Natural killer cell (primary cell): Measurements from ENCODE around the gene HIRIP3. TPM values are rescaled to one million over a fixed set of nuclear protein-coding genes. Genes with fewer than 3 reads are reported as not detected.
"Not testable (repeated sequence)": the region's sequence is repeated elsewhere in the genome, so short reads cannot be mapped to it uniquely, and the experiment has no call there.

ENCODE experiments used
- ATAC-seq, 3 donors: fragments of 150-1000 bp in 2 of 3; fragments of 200-7000 bp in 1 of 3; cut with Tn5 transposase; 1 replicate in 1 of 3; 2 replicates in 2 of 3; pipeline ENCODE4 v1.10.0; 2021; ENCODE audit warnings: mild to moderate bottlenecking in 2 of 3, moderate library complexity in 2 of 3
- DNase-seq, 2 donors: peaks; one replicate each; pipeline versions ENCODE4 v3.0.0 to v3.0.0-alpha.2; 2013 to 2021; ENCODE audit warnings: mixed read lengths in 1 of 2
- H3K27ac ChIP-seq: one replicate; pipeline ENCODE4 v1.5.1; 2013; ENCODE audit warnings: mild to moderate bottlenecking, low read length
- H3K27me3 ChIP-seq: one replicate; pipeline ENCODE4 v1.6.1; 2013; ENCODE audit warnings: low read length; ENCODE audit not compliant: control insufficient read depth, insufficient read depth
- H3K36me3 ChIP-seq: one replicate; pipeline ENCODE4 v1.6.1; 2013; ENCODE audit warnings: low read length; ENCODE audit not compliant: control insufficient read depth, insufficient read depth
- H3K4me1 ChIP-seq: one replicate; pipeline ENCODE4 v1.6.1; 2013; ENCODE audit warnings: low read length; ENCODE audit not compliant: control insufficient read depth, insufficient read depth
- H3K4me3 ChIP-seq: one replicate; pipeline ENCODE4 v1.5.1; 2013; ENCODE audit warnings: low read length
- H3K9me3 ChIP-seq: one replicate; pipeline ENCODE4 v1.6.1; 2013; ENCODE audit warnings: low read length; ENCODE audit not compliant: control insufficient read depth, insufficient read depth
- H3K27ac Mint-ChIP-seq, 2 donors: one replicate each; pipeline ENCODE4 v1.8.0; 2022; ENCODE audit warnings: mild to moderate bottlenecking in 2 of 2, mixed read lengths in 2 of 2, moderate library complexity in 1 of 2
- H3K27me3 Mint-ChIP-seq, 2 donors: one replicate each; pipeline ENCODE4 v1.8.0; 2022; ENCODE audit warnings: low read depth in 2 of 2, mixed read lengths in 2 of 2
- H3K36me3 Mint-ChIP-seq: one replicate; pipeline ENCODE4 v1.8.0; 2022; ENCODE audit warnings: mixed read lengths
- H3K4me1 Mint-ChIP-seq, 2 donors: one replicate each; pipeline ENCODE4 v1.8.0; 2022; ENCODE audit warnings: mixed read lengths in 2 of 2
- H3K4me3 Mint-ChIP-seq: one replicate; pipeline ENCODE4 v1.8.0; 2022; ENCODE audit warnings: mild to moderate bottlenecking, moderate library complexity, mixed read lengths
- H3K9me3 Mint-ChIP-seq, 2 donors: one replicate each; pipeline ENCODE4 v1.8.0; 2022; ENCODE audit warnings: mixed read lengths in 2 of 2
- WGBS: methylation state at CpG from one replicate; pipeline ENCODE4 v1.1.7; 2013; ENCODE audit warnings: missing lambda C conversion rate; ENCODE audit not compliant: insufficient coverage; 5-methylcytosine and 5-hydroxymethylcytosine counted together
- intact Hi-C: fragments of 100-400 bp; cut with micrococcal nuclease; formaldehyde crosslinking; loops from one replicate; pipeline ENCODE4 v1.14.2; 2022
- total RNA-seq, 4 donors: library from RNA; stranded (reverse); fragments of 120-200 nt in 1 of 4; gene quantifications; one replicate each; pipeline versions ENCODE4 v1.2.3 to v1.2.4, GENCODE V29; 2013 to 2022
- TF ChIP-seq, protein P1 (sequence below): fragments of 200-600 bp; IDR thresholded peaks from one replicate; pipeline ENCODE4 v1.8.0; 2022; ENCODE audit warnings: antibody characterized with exemption

HIRIP3 gene, protein sequence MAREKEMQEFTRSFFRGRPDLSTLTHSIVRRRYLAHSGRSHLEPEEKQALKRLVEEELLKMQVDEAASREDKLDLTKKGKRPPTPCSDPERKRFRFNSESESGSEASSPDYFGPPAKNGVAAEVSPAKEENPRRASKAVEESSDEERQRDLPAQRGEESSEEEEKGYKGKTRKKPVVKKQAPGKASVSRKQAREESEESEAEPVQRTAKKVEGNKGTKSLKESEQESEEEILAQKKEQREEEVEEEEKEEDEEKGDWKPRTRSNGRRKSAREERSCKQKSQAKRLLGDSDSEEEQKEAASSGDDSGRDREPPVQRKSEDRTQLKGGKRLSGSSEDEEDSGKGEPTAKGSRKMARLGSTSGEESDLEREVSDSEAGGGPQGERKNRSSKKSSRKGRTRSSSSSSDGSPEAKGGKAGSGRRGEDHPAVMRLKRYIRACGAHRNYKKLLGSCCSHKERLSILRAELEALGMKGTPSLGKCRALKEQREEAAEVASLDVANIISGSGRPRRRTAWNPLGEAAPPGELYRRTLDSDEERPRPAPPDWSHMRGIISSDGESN
- total RNA-seq: 10 to 100 TPM; 11.1 to 13.4 (median 12.7) TPM
- 9.8 TPM for total RNA-seq (2013)

DNA sequence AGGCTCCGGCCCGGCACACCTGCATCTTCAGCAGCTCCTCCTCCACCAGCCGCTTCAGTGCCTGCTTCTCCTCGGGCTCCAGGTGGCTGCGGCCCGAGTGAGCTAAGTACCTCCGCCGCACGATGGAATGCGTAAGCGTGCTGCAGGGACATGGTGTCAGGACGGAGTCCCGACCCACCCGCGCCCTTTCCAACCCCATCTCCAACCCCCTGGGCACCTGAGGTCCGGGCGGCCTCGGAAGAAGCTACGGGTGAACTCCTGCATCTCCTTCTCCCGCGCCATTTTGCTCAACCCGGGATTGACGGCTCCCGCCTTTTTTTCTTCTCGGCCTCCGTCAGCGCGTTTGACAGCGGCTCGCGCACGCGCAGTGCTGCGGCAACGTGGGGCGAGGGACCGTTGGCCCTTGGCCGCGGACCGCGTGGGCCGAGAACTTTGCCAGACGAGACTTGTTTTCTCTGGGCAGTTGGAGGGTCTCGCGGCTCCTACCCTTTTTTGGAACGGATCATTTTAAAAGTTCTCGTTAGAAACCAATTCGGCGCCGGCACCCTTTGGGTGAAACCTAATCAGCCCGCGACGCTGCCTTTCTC lies at the start of gene HIRIP3:
Gene HIRIP3 (minus strand): TSS at position 294 of the 587 bp plus-strand sequence. CDS start 12 bp downstream, at position 282.
- TF ChIP-seq, protein P1, sequence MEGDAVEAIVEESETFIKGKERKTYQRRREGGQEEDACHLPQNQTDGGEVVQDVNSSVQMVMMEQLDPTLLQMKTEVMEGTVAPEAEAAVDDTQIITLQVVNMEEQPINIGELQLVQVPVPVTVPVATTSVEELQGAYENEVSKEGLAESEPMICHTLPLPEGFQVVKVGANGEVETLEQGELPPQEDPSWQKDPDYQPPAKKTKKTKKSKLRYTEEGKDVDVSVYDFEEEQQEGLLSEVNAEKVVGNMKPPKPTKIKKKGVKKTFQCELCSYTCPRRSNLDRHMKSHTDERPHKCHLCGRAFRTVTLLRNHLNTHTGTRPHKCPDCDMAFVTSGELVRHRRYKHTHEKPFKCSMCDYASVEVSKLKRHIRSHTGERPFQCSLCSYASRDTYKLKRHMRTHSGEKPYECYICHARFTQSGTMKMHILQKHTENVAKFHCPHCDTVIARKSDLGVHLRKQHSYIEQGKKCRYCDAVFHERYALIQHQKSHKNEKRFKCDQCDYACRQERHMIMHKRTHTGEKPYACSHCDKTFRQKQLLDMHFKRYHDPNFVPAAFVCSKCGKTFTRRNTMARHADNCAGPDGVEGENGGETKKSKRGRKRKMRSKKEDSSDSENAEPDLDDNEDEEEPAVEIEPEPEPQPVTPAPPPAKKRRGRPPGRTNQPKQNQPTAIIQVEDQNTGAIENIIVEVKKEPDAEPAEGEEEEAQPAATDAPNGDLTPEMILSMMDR: no peak
- peak; percentile 60 to 78 (median 69) for ATAC-seq
- peak within 1 kb of the TSS; percentile 96 for H3K4me3 ChIP-seq
- Mint-ChIP-seq H3K27ac (peak within 1 kb of the TSS; percentile 97 to 98), H3K36me3 (no peaks in the 10 kb centered on the region), H3K27me3 (no peaks in the 10 kb centered on the region), H3K4me1 (peaks cover 13 to 40% of the 10 kb centered on the region in 2 donors), H3K4me3 (peak within 1 kb of the TSS; percentile 99), H3K9me3 (no peaks in the 10 kb centered on the region)
- H3K27ac ChIP-seq: peak within 1 kb of the TSS; percentile 98
- H3K36me3 ChIP-seq: peaks cover 14% of the 10 kb centered on the region
- no peaks in the 10 kb centered on the region for H3K9me3 ChIP-seq
- intact Hi-C loops: no loop called here
- under 1% methylated on average over 53 of the region's 53 CpGs for WGBS
- peaks cover 20% of the 10 kb centered on the region for H3K4me1 ChIP-seq
- DNase-seq: peak; percentile 84 to 92
- no peaks in the 10 kb centered on the region for H3K27me3 ChIP-seq

DNA sequence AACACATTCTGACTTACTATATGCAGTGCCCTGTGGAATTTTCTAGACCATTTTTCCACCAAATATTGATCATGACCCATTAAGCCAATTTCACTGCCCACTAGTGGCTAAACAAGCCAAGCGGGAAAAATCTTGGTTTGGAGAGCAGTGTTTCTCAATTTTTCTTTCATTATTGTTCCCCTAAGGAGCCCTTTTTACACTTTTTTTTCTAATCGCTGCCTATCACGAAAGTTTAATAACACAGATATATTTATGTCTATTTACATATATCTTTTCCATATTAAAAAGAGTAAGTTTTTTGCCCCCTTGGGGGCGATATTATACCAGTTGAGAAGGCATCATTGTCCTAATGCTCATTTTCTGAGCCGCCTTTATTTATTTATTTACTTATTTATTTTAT lies 46.4 kb upstream of the HIRIP3 start:
- Histone ChIP-seq H3K36me3 (no peaks in the 10 kb centered on the region), H3K27me3 (no peaks in the 10 kb centered on the region), H3K4me1 (no peaks in the 10 kb centered on the region), H3K9me3 (no peaks in the 10 kb centered on the region), H3K27ac (no peak overlapping the region), H3K4me3 (no peak overlapping the region)
- Mint-ChIP-seq H3K27ac (no peak overlapping the region), H3K36me3 (no peaks in the 10 kb centered on the region), H3K4me1 (peaks cover 0 to 7% of the 10 kb centered on the region in 2 donors), H3K27me3 (no peaks in the 10 kb centered on the region), H3K4me3 (no peak overlapping the region), H3K9me3 (no peaks in the 10 kb centered on the region)
- TF ChIP-seq, protein P1: peak; percentile 28
- 42% methylated on average over 1 of the region's 5 CpGs for WGBS
- ATAC-seq: no peak
- DNase-seq: peak in 1 of 2 donors; percentile 57
- intact Hi-C loops: no loop called here

DNA sequence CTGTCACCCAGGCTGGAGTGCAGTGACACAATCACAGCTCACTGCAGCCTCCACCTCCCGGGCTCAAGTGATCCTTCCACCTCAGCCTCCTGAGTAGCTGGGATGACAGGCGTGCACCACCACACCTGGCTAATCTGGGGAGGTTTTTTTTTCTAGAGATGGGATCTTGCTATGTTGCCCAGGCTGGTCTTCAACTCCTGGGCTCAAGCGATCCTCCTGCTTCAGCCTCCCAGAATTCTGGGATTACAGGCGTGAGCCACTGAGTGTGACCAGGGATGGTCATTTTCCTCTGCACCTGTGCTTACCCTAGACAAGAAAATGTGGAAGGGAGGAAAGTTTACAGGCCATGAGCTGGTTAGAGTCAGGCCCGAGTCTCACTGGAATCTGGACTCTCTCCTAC lies 45.3 kb upstream of the HIRIP3 start:
- H3K9me3 ChIP-seq, H3K27ac Mint-ChIP-seq, H3K4me3 ChIP-seq, intact Hi-C loops, H3K4me1 ChIP-seq, DNase-seq, H3K4me1 Mint-ChIP-seq, H3K36me3 ChIP-seq, H3K27me3 Mint-ChIP-seq, ATAC-seq, H3K36me3 Mint-ChIP-seq, H3K27ac ChIP-seq, H3K27me3 ChIP-seq, H3K9me3 Mint-ChIP-seq, H3K4me3 Mint-ChIP-seq: not testable (repeated sequence)
- WGBS: 68% methylated on average over 4 of the region's 5 CpGs

DNA sequence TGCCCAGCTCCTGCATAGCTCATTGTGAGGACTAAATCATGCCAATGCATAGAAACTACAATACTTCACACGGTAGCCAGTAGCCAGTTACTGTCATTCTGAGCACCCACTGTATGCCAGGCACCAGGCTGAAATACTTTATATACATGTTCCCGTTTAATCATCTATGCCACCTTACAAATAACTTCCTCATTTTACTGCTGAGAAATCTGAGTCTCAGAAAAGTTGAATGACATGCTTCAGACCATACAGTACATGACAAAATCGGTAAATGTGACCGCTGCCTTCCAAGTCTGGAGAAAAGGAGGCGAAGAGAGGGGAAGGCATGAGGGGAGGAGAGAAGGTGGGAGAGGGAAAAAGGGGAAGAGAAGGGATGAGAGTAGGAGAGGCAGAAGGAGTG lies 44.8 kb upstream of the HIRIP3 start:
- no peak overlapping the region for H3K4me3 Mint-ChIP-seq

More for the DNA sequence above, 44.8 kb upstream of the HIRIP3 start:
- H3K27ac Mint-ChIP-seq: no peak overlapping the region
- Histone ChIP-seq H3K36me3 (no peaks in the 10 kb centered on the region), H3K27ac (no peak overlapping the region), H3K4me1 (no peaks in the 10 kb centered on the region), H3K27me3 (no peaks in the 10 kb centered on the region), H3K9me3 (no peaks in the 10 kb centered on the region), H3K4me3 (no peak overlapping the region)
- H3K9me3 Mint-ChIP-seq: no peaks in the 10 kb centered on the region
- no peaks in the 10 kb centered on the region for H3K27me3 Mint-ChIP-seq
- 14% methylated on average over 5 of the region's 5 CpGs for WGBS
- ATAC-seq: no peak
- intact Hi-C loops: no loop called here
- TF ChIP-seq, protein P1: no peak
- DNase-seq: no peak
- H3K36me3 Mint-ChIP-seq: no peaks in the 10 kb centered on the region
- H3K4me1 Mint-ChIP-seq: peaks cover 0 to 3% of the 10 kb centered on the region in 2 donors
